HL-60/S4 treated with phorbol 12-myristate 13-acetate at 8.2 ng/mL for 4 days and 3 days (cell line): Measurements from ENCODE around the gene GAB4.
"Not testable (repeated sequence)": the region's sequence is repeated elsewhere in the genome, so short reads cannot be mapped to it uniquely, and the experiment has no call there.

Experiments used
- in situ Hi-C: fragments of 300-500 bp; cut with MboI; formaldehyde crosslinking; loops from 2 replicates; pipeline ENCODE4 v1.15.0; 2022; ENCODE audit warnings: low sequenced_read_pairs

The GAB4 gene

DNA sequence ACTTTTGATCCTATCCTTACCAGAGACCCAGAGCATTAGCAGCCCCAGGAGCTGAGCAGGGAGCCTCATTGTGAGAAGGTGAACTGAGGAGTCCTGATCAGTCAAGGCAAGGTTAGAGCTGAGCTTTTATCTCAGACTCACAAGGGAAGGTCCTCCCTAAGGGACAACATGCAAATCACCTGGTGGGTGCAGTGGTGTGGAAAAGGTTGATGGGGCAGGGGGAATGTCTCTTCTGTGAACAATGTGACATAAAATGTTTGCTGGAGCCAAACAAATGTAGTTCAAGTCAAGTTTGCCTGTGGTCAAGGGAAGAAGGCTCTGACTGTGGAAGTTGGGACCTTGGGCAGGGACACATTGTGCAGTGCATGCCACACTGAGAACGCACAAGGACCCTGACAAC, 93.1 kb downstream of the GAB4 start:
- in situ Hi-C loops = not testable (repeated sequence)

DNA sequence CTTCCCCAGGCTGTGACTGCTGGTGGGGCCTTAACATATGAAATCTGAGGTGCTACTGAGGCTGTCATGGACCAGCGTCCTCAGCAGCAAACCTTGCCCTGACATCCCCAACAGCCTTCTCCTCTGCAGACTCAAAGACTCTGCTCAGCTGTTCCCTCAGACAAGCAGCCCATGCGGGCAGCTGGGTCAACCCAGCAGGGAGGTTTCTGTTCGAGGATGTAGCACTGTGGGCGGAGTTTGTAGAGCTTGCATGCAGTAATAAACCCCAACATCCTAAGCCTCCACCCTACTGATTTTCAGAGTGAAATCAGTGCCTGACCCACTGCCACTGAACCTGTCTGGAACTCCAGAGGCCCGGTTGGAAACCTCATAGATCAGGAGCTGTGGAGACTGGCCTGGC, 94.0 kb downstream of the GAB4 start:
- in situ Hi-C loops = no loop called here

DNA sequence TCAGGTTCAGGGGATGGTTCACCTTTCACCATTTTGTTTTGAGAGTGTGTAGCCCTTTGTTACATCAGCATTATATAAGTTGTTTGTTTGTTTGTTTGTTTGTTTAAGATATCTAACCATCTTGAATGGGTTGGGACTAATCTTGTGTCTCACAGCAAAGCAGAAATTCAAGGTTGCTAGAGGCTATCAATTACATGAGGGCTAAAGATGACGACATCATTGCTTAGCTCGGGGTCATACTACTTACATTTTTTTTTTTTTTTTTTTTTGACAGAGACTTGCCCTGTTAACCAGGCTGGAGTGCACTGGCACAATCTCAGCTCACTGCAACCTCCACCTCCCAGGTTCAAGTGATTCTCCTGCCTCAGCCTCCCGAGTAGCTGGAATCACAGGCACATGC, 95.7 kb downstream of the GAB4 start:
- in situ Hi-C loops = no loop called here
